PC-9 (cell line): ENCODE measurements around the gene PTPRD. TPM values are rescaled to one million over a fixed set of nuclear protein-coding genes. Genes with fewer than 3 reads are reported as not detected.

Experiments
- BruUV-seq: library from RNA; stranded (reverse); fragments of 400-500 nt; replicated peaks from 2 replicates; lab custom pipeline; 2021; lab: Mats Ljungman, UMichigan
- CTCF ChIA-PET: fragments of 300-600 bp; sonication (Branson Sonifier 250); formaldehyde crosslinking; loops from one replicate; lab custom pipeline; 2022; ENCODE audit warnings: antibody characterized with exemption; lab: Charles Lee
- POLR2A ChIA-PET: fragments of 300-600 bp; sonication (Branson Sonifier 250); formaldehyde crosslinking; loops from one replicate; lab custom pipeline; 2022; ENCODE audit warnings: antibody characterized with exemption; ENCODE audit not compliant: unreplicated experiment; lab: Charles Lee
- DNase-seq, 2 experiments: peaks; one replicate each; pipeline versions ENCODE4 v3.0.0 to v3.0.0-alpha.2; 2015 to 2022; ENCODE audit warnings: mixed read lengths in 1 of 2
- H2AFZ ChIP-seq: fragments of 200-600 bp; sonication (generic); 2 replicates; pipeline ENCODE4 v1.8.1; 2017; ENCODE audit warnings: antibody characterized with exemption
- H3F3A ChIP-seq: fragments of 200-600 bp; sonication (generic); 2 replicates; pipeline ENCODE4 v1.8.1; 2017; ENCODE audit warnings: antibody characterized with exemption, mild to moderate bottlenecking, low read depth; ENCODE audit not compliant: insufficient read depth
- H3K27ac ChIP-seq: fragments of 200-600 bp; sonication (generic); 2 replicates; pipeline ENCODE4 v1.6.1; 2016; ENCODE audit warnings: mixed run types
- H3K27me3 ChIP-seq: fragments of 200-600 bp; sonication (generic); 2 replicates; pipeline ENCODE4 v1.6.1; 2016; ENCODE audit warnings: low read depth, mixed run types; ENCODE audit not compliant: insufficient read depth
- H3K36me3 ChIP-seq: fragments of 200-600 bp; sonication (generic); 2 replicates; pipeline ENCODE4 v1.6.1; 2016; ENCODE audit warnings: low read depth, mixed run types
- H3K4me1 ChIP-seq: fragments of 200-600 bp; sonication (generic); replicated peaks from 2 replicates; pipeline ENCODE4 v1.6.1; 2016; ENCODE audit warnings: mixed run types; ENCODE audit not compliant: insufficient read depth
- H3K4me2 ChIP-seq: fragments of 200-600 bp; sonication (generic); 2 replicates; pipeline ENCODE4 v1.6.1; 2017; ENCODE audit warnings: mixed run types
- H3K4me3 ChIP-seq: fragments of 200-600 bp; sonication (generic); 2 replicates; pipeline ENCODE4 v1.6.1; 2016; ENCODE audit warnings: mixed run types
- H3K79me2 ChIP-seq: fragments of 200-600 bp; sonication (generic); 2 replicates; pipeline ENCODE4 v1.6.1; 2017; ENCODE audit warnings: low read depth, mixed run types
- H3K9me2 ChIP-seq: fragments of 200-600 bp; sonication (generic); 2 replicates; pipeline ENCODE4 v1.8.1; 2017; ENCODE audit warnings: mild to moderate bottlenecking; ENCODE audit not compliant: insufficient read depth
- H3K9me3 ChIP-seq: fragments of 200-600 bp; sonication (generic); 2 replicates; pipeline ENCODE4 v1.8.1; 2016; ENCODE audit warnings: low read depth; ENCODE audit not compliant: insufficient read depth
- H4K20me1 ChIP-seq: fragments of 200-600 bp; sonication (generic); 2 replicates; pipeline ENCODE4 v1.8.1; 2017; ENCODE audit not compliant: insufficient read depth
- EZH2 ChIP-seq: fragments of 200-600 bp; sonication (generic); IDR thresholded peaks from 2 replicates; pipeline ENCODE4 v1.8.0; 2017; ENCODE audit warnings: antibody characterized with exemption, low read depth
- intact Hi-C: fragments of 100-400 bp; cut with micrococcal nuclease; formaldehyde crosslinking; loops from one replicate; pipeline ENCODE4 v1.10.0; 2022; ENCODE audit not compliant: unreplicated experiment
- total RNA-seq: library from RNA; stranded (reverse); gene quantifications from 2 replicates; pipeline ENCODE4 v1.2.3, GENCODE V29; 2021
- TF ChIP-seq, protein P1 (sequence below): fragments of 200-600 bp; sonication (generic); conservative IDR thresholded peaks from 2 replicates; pipeline ENCODE4 v1.6.1; 2017; ENCODE audit warnings: mixed run types, antibody characterized with exemption, mild to moderate bottlenecking, moderate library complexity

Gene PTPRD
- total RNA-seq, 1 experiment from 2014 or later, result not detected

DNA sequence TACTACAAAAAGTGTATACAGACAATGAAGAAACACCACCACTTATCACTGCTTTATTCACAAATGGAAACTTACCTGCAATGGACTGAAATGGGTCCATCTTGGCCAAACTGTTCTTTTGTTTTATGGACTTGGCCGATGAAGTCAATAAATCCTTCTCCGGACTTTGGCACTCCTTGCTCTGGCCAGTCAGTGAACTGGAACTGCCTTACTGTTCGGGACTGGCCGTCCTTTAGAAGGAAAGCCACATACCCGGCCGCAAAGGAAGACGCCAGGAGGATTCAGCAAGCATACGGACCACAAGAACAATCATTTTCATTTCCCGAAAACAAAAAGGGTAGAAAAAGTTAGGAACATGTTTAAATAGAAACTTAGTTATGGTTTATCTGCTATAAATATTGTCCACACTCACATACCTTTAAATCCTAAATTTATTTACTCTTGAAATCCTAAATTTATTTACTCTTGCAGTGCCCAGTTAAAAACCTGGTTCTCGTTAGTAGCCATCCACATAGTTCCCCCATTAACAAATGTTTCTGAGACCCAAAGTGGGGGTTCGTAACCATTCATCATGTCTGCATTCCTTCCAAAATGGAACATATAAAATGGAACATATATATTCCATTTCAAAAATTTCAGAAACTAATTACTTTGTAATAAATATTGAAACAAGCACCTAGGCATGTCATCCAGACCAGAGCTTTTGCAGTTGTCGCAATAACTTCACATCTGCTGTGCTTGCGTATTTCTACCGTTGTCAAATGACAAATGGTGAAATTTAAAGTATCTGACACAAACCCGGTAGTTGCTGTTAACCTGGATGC, 2281.1 kb downstream of the PTPRD start:
- ChIA-PET POLR2A (no interaction called here), CTCF (no interaction called here)
- Histone ChIP-seq H3K4me3 (no peak overlapping the region), H3F3A (no peaks in the 10 kb centered on the region), H3K9me3 (no peaks in the 10 kb centered on the region), H3K36me3 (no peaks in the 10 kb centered on the region), H3K9me2 (no peaks in the 10 kb centered on the region), H4K20me1 (no peaks in the 10 kb centered on the region), H3K27me3 (no peaks in the 10 kb centered on the region), H3K27ac (no peak overlapping the region), H3K79me2 (no peaks in the 10 kb centered on the region), H2AFZ (no peak overlapping the region), H3K4me2 (no peak overlapping the region), H3K4me1 (no peaks in the 10 kb centered on the region)
- no peak for DNase-seq
- intact Hi-C loops, result no loop called here
- no TSS peak for BruUV-seq
- TF ChIP-seq, protein P1, sequence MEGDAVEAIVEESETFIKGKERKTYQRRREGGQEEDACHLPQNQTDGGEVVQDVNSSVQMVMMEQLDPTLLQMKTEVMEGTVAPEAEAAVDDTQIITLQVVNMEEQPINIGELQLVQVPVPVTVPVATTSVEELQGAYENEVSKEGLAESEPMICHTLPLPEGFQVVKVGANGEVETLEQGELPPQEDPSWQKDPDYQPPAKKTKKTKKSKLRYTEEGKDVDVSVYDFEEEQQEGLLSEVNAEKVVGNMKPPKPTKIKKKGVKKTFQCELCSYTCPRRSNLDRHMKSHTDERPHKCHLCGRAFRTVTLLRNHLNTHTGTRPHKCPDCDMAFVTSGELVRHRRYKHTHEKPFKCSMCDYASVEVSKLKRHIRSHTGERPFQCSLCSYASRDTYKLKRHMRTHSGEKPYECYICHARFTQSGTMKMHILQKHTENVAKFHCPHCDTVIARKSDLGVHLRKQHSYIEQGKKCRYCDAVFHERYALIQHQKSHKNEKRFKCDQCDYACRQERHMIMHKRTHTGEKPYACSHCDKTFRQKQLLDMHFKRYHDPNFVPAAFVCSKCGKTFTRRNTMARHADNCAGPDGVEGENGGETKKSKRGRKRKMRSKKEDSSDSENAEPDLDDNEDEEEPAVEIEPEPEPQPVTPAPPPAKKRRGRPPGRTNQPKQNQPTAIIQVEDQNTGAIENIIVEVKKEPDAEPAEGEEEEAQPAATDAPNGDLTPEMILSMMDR, result no peak
- no peak for TF ChIP-seq EZH2

DNA sequence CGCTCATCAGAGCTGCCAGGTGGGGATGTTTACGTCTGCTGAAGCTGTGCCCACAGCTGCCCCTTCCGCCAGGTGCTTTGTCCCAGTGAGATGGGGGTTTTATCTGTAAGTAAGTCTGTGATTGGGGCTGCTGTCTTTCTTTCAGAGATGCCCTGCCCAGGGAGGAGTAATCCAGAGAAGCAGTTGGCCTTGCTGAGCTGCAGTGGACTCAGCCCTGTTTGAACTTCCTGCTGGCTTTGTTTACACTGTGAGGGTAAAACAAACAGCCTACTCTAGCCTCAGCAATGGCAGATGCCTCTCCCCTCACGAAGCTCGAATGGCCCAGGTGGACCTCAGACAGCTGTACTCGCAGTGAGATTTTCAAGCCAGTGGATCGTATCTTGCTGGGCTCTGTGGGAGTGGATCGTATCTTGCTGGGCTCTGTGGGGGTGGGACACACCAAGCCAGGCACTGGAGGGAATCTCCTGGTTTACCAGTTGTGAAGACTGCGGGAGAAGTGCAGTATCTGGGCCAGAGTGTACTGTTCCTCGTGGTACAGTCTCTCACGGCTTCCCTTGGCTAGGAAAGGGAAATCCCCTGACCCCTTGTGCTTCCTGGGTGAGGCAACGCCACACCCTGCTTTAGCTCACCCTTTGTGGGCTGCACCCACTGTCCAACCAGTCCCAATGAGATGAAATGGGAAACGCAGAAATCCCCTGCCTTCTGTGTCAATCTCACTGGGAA, 2283.1 kb downstream of the PTPRD start:
- no peaks in the 10 kb centered on the region for H3K9me2 ChIP-seq
- H3F3A ChIP-seq, result no peaks in the 10 kb centered on the region
- no peak overlapping the region for H2AFZ ChIP-seq
- no TSS peak for BruUV-seq
- H4K20me1 ChIP-seq, result no peaks in the 10 kb centered on the region
- CTCF ChIA-PET, result no interaction called here
- H3K36me3 ChIP-seq, result no peaks in the 10 kb centered on the region
- no peak for DNase-seq
- TF ChIP-seq EZH2, result no peak
- TF ChIP-seq, protein P1, result no peak
- no peak overlapping the region for H3K27ac ChIP-seq
- H3K4me3 ChIP-seq, result no peak overlapping the region
- no peak overlapping the region for H3K4me2 ChIP-seq
- no peaks in the 10 kb centered on the region for H3K79me2 ChIP-seq
- H3K4me1 ChIP-seq, result no peaks in the 10 kb centered on the region
- POLR2A ChIA-PET, result no interaction called here
- no peaks in the 10 kb centered on the region for H3K27me3 ChIP-seq
- intact Hi-C loops, result no loop called here
- H3K9me3 ChIP-seq, result no peaks in the 10 kb centered on the region

GRCh38 chr9:8315211-8315610, 2297.6 kb downstream of the PTPRD start:
- no peaks in the 10 kb centered on the region for H3K9me2 ChIP-seq
- H3K4me1 ChIP-seq, result no peaks in the 10 kb centered on the region
- ChIA-PET CTCF (no interaction called here), POLR2A (no interaction called here)
- H2AFZ ChIP-seq, result no peak overlapping the region
- no peaks in the 10 kb centered on the region for H3K9me3 ChIP-seq
- no peak for DNase-seq
- no peaks in the 10 kb centered on the region for H3F3A ChIP-seq
- H3K4me2 ChIP-seq, result no peak overlapping the region
- TF ChIP-seq EZH2, result no peak
- TF ChIP-seq, protein P1, result no peak
- H3K79me2 ChIP-seq, result no peaks in the 10 kb centered on the region
- H3K27ac ChIP-seq, result no peak overlapping the region
- no peaks in the 10 kb centered on the region for H3K27me3 ChIP-seq
- no peaks in the 10 kb centered on the region for H3K36me3 ChIP-seq
- no TSS peak for BruUV-seq
- H3K4me3 ChIP-seq, result no peak overlapping the region
- no peaks in the 10 kb centered on the region for H4K20me1 ChIP-seq
- intact Hi-C loops, result no loop called here
